GM18951 (cell line): Measurements from ENCODE around the gene LAMA4.

ENCODE experiments used
- POLR2A ChIP-seq: IDR thresholded peaks from 4 replicates; pipeline ENCODE4 v1.6.1; 2011; ENCODE audit warnings: mild to moderate bottlenecking; ENCODE audit not compliant: insufficient read length, insufficient read depth; ENCODE audit errors: extremely low read depth
- in situ Hi-C: fragments of 300-500 bp; cut with MboI; formaldehyde crosslinking; loops from one replicate; pipeline ENCODE4 v1.12.0; 2022; ENCODE audit warnings: low sequenced_read_pairs, mixed read lengths, inconsistent platforms; ENCODE audit not compliant: unreplicated experiment

The LAMA4 gene

GRCh38 chr6:112243861-112244827 is 10.2 kb downstream of the LAMA4 start:
- no peak for TF ChIP-seq POLR2A

DNA sequence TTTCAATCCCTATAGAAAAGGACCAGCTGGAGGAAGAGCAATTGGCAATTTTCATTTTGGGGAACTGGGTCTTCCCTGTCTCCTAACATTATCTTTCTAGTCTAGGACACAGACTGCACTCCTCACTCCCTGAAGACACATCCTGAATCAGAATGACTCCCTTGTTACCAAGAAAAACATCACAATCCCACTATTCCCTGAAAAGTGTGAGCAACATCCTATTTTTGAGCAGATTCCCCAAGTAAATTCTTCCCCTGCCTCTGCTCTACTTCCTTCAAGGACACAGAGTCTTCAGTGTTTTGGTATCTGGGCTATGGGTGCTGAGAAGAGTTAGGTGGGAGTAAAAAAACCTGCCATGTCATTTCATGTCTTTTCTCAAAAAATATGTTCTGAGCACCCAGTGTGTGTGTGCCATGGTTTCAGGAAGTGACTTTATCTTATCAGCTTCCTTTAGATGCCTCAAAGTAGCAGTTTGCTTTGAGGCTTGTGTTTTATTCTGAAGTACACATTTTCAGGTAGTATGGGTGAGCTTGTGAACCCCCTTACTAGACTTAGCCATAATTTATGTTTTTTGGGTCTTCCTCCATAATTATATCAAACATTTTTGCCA is 12.4 kb downstream of the LAMA4 start:
- in situ Hi-C loops: no loop called here
- no peak for TF ChIP-seq POLR2A

More at GRCh38 chr6:112243861-112244827, 10.2 kb downstream of the LAMA4 start:
- in situ Hi-C loops: no loop called here

GRCh38 chr6:112237595-112237994 is 16.8 kb downstream of the LAMA4 start:
- in situ Hi-C loops: no loop called here
- no peak for TF ChIP-seq POLR2A

GRCh38 chr6:112237066-112237465 is 17.3 kb downstream of the LAMA4 start:
- no peak for TF ChIP-seq POLR2A
- in situ Hi-C loops: no loop called here

GRCh38 chr6:112235956-112236355 is 18.4 kb downstream of the LAMA4 start:
- in situ Hi-C loops: no loop called here
- no peak for TF ChIP-seq POLR2A

DNA sequence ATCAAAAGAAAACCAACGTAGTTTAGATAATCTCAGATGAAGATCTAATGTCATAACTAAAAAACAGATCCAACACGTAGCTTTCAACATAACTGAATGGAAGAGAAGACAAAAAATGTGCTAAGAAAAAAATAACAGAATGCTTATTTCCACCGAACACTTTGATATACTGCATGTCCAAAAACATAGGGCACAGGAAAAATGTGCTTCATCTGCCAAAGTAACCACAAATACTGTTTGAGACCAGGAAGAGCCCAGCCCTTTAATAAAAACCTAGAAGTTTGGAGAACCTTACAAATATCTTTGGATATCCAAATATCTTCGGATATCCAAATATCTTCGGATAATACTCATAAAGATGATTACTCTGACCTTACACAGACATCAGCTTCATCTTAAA is 19.8 kb downstream of the LAMA4 start:
- no peak for TF ChIP-seq POLR2A

DNA sequence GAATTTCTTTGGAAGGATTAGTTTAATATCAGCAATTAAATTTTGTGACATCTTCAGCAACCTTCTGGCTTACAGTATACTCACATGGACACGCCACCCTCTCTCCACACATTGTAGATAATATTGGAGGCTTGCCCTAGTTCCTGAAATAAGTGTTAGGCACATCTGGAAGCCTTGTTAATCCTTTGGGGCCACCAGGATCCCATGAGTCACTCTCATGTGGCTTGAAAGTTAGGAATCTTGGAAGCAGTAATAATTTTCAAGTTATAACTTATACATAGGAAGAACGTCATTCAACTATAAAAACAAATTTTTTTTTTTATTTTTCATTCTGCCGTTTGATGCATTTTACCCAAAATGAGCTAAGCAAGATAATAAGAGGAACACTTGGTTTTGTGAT is 20.5 kb downstream of the LAMA4 start:
- in situ Hi-C loops: no loop called here
- TF ChIP-seq POLR2A: no peak

More for the DNA sequence above, 19.8 kb downstream of the LAMA4 start:
- in situ Hi-C loops: no loop called here

- no peak for TF ChIP-seq POLR2A
- in situ Hi-C loops: no loop called here
Observed at GRCh38 chr6:112232845-112233256, 21.5 kb downstream of the LAMA4 start.

- TF ChIP-seq POLR2A: no peak
- in situ Hi-C loops: no loop called here
Observed at GRCh38 chr6:112231594-112232060, 22.7 kb downstream of the LAMA4 start.

GRCh38 chr6:112231164-112231563 is 23.2 kb downstream of the LAMA4 start:
- in situ Hi-C loops: no loop called here
- TF ChIP-seq POLR2A: no peak

GRCh38 chr6:112228480-112229332 is 25.7 kb downstream of the LAMA4 start:
- in situ Hi-C loops: no loop called here
- TF ChIP-seq POLR2A: no peak

GRCh38 chr6:112227992-112228391 is 26.4 kb downstream of the LAMA4 start:
- in situ Hi-C loops: no loop called here
- TF ChIP-seq POLR2A: no peak

DNA sequence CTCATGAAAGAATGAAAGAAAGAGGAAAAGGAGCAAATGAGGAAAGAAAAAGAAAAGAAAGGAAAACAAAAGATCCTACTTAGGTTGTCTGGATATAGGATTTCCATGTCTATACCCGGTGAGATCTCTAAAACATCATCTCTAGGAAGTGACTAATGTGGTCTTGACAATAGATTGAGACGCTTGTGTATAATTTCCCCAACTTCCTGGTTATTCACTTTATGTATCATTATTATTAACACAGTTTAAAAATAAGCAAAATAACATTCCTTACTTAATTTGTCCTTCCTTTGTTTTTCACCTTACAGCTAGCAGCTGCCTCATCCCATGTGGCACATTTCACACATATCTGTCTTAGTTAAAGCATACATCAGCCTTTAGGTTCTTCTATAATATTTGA is 27.0 kb downstream of the LAMA4 start:
- TF ChIP-seq POLR2A: no peak
- in situ Hi-C loops: no loop called here

DNA sequence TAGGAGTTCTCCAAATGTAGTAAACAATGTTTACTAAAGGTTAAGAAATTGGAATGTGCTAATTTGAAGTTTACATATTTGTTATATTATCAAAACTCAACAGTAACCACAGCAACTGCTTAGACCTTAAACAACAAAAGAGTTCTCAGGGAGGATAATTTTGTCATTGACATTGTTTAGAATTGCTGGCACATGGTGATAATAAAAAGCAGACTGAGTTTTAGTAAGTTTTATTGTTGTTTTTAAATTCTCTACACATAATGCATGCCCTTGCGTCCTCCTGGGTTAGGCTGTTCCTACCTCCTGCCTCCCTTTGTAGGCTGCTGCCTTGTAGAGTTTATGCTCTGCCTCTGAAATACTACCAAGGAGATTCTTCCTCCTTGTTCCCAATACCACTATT is 28.7 kb downstream of the LAMA4 start:
- TF ChIP-seq POLR2A: no peak
- in situ Hi-C loops: no loop called here
